Eye (tissue), 1 donor: ENCODE measurements around the gene GET4.
A peak's percentile ranks its signal among the peaks of the same experiment; 100 is the strongest.

Source experiments
- DNase-seq: peaks from one replicate; pipeline ENCODE4 v3.0.0-alpha.2; 2015

The GET4 gene

DNA sequence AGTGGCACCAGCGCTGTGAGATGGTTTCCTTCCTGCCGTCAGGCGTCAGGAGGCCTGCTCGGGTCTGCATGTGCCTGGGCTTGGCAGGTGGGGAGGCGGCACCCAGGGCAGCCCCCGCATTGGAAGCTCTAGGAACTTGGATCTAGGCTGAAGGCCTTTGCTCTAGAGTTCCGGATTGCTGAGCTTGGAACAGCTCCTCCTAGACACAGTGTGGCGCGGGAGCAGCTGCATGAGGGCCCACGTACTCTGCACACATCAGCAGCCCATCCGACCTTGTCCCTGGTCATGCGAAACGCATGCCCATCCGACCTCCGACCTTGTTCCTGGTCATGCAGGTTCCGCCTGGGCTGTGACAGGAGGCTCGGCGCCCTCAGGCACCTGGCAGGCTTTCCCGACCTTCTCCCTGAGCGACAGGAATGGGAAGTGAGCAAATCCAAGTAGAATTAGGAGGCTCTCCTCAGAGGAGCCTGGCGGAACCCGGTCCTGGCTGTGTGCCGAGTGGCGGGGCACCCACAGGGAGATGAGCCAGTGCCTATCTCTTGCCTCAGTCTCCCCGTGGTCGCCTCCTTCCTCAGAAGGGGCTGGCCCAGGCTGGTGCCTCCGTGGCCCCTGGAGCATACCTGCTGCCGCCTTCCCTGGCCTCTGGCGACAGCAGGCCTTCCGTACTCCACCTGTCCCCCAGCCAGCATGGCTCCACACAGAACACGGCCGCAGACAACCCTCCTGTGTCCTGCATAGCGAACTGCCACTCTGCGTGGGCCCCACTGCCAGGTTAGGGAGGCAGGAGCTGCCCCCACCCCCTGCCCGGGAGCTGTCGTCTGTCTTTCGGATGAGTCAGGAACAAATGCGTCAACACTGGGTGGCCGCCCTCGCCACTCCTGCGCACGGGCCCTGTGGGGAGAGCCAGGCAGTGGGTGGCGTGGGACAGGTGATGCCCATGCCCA, 12.0 kb downstream of the GET4 start:
- no peak for DNase-seq

DNA sequence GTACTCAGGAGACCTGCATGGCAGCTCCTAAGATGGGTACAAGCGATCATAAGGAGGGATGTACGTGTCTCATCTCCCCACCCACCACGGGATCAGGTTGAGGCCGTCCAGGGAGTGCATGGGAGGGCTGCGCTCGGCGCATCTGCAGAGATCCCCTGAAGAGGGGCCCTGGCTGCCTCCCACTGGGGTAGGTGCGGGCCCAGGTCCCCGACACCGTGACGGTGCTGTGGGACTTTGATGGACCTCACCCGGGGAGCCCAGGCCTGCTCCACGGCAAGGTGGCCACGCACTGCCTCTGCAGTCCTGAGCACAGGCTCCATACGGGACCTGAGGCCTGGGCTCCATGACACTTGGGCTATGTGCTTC, 12.7 kb downstream of the GET4 start:
- DNase-seq, result no peak

DNA sequence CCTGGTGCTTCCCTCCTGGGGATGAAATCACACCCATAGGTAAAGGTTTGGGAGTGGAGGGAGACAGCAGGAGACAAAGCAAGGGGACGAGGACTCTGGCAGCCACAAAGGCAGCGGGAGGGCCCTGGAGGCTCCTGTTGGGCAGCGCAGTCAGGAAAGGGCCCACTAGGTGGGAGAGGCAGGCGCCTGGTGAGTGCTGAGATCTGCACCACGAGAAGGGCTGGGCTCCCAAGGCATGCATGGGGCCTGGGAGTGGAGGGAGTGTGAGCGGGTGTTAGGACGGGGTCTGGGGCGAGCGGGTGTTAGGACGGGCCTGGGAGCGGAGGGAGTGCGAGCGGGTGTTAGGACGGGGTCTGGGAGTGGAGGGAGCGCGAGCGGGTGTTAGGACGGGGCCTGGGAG, 13.0 kb downstream of the GET4 start:
- no peak for DNase-seq

DNA sequence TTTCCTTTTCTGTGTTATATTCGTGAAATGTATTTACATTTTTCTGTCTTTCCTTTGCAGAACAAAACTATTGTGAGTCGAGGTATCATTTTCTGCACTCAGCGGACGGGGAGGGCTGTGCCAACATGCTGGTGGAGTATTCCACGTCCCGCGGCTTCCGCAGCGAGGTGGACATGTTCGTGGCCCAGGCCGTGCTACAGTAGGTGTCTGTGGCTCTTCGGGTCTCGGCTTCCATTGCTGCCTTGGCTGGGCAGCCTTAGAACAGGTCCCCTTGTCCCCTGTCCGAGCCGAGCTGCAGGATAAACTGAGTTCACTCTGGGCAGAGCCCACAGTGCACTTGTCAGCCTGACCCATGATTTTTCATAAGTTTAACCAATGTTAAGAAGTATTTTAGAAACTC, 14.5 kb downstream of the GET4 start:
- no peak for DNase-seq

DNA sequence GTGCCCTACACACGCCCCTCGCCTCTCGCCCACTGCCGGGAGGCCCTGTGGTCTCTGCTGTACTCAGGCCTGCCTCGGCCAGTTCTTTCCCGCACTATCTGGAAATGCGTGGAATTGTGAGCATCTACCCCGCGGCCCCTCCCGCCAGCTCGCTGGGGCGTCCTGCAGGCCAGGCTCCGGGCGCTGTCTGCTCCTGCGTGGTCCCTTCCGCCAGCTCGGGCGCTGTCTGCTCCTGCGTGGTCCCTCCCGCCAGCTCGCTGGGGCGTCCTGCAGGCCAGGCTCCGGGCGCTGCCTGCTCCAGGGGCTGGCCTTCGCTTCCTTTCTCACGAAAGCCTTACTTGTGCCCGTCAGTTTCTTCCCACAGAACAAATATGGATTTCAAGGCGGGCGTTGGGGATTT, 14.9 kb downstream of the GET4 start:
- no peak for DNase-seq

DNA sequence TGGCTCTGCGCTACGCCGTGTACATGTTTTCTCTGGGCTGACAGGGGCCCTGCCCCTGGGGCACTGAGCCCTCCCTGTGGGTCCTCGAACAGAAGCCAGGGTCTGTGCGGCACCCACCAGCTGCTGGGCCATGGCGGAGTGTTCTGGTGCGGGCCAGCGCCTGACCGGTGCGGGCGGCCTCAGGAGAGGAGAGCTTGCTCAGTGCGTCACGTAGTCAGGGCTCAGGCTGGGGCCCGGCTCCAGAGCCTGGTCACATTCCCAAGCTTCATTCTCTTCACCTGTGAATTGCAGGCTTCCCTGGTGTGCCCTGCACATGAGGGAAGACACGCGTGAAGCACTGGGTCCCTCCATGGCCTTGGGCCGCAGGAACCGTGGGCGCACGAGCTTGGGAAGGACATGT, 15.5 kb downstream of the GET4 start:
- DNase-seq, result no peak

DNA sequence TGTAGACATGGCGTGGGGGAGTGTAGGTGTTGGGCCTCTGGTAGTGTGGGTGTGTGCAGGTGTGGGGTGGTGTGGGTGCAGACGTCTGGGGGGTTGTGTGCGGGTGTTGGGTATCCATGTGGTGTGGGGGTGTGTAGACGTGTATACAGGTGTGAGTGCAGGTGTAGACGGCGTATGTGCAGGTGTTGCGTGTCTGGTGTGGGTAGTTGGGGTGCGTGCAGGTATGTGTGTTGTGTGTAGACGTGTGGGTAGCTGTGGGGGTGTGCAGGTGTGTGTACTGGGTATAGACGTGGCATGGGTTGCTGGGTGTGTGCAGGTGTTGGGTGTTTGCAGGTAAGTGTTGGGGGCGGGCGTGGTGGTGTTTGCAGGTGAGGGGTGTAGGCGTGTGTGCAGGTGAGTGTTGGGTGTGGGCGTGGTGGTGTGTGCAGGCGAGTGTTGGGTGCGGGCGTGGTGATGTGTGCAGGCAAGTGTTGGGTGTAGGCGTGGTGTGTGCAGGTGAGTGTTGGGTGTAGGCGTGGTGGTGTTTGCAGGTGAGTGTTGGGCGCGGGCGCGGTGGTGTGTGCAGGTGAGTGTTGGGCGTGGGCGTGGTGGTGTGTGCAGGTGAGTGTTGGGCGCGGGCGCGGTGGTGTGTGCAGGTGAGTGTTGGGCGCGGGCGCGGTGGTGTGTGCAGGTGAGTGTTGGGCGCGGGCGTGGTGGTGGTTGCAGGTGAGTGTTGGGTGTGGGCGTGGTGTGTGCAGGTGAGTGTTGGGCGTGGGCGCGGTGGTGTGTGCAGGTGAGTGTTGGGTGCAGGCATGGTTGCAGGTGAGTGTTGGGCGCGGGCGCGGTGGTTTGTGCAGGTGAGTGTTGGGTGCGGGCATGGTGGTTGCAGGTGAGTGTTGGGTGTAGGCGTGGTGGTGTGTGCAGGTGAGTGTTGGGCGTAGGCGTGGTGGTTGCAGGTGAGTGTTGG, 16.6 kb downstream of the GET4 start:
- no peak for DNase-seq

DNA sequence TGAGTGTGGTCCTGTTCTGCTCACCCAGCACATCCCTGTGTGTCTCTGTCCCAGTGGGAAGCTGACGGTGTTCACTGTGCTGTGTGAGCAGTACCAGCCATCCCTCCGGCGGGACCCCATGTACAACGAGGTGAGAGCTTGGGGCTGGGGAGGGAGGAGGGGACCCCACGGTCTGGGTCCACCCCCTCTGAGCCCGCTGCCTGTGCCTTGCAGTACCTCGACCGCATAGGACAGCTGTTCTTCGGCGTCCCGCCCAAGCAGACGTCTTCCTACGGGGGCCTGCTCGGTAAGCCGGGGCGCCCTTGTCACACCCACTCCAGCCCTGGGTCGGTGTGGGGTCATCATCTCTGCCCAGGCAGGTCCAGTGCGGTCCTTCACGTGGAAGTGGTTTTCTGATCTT, 17.3 kb downstream of the GET4 start:
- DNase-seq, result no peak

DNA sequence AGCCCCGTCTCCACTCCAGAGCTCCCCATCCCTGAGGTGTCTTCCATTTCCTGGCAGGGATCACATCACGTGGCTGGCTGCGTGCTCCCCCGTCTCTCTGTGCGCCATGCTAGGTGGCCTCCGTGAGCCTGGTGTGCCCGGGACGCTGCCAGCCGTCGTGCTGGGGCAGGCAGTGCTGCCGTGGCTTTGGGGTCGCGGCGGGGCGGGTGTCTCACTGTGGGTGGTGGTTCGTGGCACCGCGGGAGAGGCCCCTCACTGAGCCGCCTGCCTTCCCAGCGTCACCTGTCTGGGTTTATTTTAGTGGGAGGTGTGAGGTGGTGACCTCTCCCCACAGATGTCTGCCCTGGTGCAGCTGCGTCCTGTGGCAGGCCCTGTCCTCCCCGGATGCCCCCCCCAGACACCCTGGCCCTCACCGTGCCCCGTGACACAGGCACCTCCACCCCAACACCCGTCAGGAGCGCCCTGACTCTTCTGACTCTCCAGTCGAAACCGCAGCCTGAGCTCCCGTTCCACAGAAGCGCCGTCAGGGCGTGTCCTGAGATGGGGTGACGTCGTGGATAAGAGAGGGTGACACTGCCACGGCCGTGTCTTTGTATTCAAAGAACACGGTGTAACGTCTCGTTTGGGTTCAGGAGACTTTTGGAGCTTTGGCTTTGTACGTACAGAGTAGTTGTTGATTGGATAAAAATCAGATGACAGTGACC, 18.0 kb downstream of the GET4 start:
- no peak for DNase-seq

DNA sequence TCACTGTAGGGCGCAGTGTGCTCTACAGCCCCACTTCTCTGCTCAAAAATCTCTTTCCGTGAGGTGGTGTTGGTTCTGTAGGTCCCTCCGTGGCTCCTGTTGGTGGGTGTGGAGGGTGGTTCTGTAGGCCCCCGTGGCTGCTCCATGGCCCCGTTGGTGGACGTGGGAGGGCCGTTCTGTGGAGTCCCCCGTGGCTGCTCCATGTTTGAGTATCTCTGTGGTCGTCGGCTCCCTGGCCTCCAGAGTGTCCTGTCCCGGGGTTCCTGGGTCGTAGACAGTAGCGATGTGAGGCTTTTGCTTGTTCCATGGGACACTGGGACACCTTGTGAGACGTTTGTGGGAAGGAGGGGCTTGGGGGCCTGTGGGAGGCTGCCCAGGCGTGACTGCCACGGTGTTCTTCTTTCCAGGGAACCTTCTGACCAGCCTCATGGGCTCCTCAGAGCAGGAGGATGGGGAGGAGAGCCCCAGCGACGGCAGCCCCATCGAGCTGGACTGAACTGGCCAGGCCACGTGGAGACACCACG, 18.6 kb downstream of the GET4 start:
- DNase-seq, result no peak

DNA sequence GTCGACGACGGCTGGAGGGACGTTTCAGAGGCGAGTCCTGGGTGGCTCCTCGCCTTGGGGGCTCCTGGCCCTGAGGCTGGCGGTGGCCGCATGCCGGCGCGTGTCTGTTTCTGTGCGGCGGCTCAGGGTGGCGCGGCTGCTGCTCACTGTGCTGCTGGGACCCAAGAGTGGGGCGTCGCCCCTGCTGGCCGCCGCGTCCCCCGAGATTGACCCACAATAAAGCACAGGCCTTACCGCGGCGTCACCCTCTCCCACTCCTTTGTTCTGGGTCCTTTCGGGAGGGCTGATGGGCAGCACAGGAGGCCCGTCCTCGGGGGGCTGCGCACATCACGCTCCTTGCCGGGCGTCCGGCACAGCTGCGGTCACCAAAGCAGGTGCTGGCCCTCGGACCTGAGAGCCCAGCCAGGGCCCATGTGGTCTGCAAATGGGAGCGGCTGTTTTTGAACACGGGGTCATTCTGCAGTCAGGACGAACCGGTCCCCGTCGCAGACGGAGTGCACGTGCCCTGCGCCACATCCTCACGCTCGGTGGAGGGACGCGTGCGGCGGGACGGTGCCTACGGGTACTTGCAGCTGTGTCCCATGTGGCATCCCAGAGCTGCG, 19.2 kb downstream of the GET4 start:
- DNase-seq, result no peak

DNA sequence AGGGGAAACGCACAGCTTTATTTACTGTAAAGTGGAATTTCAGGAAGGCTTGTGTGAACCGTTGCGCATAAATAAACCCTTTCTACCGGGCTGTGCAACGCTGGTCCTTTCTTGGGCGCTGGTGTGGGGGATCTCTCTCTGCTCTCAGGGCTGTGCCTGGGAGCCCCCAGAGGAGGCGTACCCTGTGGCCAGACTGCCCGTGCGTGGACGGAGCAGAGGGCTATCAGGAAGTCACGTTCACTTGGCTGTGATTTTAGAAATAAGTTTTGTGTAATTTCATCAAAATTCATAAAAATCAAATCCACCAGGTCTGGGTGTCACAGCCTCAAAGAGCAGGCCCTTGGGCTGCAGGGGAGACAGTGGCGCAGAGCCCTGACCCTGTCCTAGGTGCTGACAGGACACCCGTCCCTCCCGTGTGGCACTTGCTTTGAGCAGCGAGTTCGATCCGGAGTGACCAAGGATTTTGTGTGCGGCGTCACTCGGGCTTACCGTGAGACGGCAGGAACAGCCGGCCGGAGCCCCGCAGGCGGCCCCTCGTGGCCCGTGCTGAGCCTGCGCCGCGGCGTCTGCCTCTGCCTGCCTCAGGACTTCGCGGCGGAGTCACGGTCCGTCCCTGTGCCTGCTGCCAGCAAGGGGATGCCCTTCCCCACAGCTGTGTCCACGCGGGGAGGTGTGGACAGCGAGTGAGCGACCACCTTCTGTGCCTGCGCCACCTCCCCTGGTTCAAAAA, 20.2 kb downstream of the GET4 start:
- no peak for DNase-seq

DNA sequence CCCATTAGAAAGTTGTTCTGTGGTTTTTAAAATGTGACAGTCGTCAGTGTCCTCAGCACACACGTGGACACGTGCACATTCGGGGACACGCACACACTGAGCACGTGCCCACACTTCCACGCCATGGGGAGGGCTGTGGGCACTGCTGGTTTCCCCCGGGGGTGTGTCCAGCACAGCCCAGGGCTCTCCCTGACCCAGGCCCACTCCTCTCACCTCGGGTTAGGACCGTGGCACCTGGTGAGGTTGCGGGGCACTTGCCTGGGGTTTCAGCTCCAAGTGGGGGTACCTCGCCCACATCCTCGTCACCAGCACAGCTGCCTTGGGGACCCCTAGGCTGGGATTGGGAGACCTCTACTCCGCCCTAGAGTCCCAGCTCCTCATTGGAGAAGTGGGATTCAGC, 20.7 kb downstream of the GET4 start:
- DNase-seq, result no peak

DNA sequence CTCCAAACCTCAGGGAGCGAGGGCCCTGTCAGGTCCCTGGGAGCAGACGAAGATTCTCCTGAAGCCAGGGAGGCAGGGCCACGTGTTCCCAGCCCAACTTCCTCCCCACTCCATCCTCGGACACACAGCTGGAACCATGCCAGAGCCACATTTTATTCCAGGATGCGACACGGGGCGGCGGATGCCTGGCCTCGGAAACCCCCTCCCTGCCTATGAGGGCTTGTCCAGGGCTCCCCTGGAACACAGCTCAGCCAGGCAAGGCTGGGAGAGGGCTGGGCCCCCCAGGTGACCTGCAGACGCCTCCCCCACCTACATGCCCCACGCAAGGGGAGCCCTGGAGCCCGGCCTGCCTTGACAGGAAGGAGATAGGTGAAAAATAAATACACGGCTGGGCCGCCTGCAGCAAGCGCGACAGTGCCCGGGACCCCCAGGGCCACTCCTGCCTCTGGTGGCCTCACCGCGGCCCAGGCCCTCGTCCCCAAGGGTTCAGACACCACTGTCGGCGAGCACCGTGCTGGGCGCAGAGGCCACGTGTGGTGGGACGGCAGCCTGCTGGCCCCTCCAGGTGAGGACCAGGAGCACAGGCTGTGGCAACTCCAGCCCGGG, 21.5 kb downstream of the GET4 start:
- peak; percentile 38 for DNase-seq

DNA sequence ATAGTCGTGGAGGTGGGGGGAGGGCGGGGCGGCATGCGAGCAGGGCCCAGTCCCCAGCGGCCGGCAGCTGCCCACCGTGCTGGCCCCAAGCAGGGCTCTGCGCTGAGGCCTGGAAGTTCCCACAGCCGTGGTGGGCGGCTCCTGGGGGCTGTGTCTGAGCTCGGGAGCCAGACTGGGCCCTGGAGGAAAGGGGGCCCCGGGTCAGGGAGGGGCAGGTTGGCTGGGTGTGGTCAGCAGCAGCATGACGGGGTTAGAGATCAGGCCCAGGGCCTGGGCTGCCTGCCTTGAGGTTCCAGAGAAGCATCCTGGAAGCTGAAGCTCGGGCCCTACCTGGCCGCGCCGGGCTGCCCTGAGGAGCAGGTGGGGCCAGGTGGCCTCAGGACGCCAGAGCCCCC, 22.1 kb downstream of the GET4 start:
- no peak for DNase-seq

DNA sequence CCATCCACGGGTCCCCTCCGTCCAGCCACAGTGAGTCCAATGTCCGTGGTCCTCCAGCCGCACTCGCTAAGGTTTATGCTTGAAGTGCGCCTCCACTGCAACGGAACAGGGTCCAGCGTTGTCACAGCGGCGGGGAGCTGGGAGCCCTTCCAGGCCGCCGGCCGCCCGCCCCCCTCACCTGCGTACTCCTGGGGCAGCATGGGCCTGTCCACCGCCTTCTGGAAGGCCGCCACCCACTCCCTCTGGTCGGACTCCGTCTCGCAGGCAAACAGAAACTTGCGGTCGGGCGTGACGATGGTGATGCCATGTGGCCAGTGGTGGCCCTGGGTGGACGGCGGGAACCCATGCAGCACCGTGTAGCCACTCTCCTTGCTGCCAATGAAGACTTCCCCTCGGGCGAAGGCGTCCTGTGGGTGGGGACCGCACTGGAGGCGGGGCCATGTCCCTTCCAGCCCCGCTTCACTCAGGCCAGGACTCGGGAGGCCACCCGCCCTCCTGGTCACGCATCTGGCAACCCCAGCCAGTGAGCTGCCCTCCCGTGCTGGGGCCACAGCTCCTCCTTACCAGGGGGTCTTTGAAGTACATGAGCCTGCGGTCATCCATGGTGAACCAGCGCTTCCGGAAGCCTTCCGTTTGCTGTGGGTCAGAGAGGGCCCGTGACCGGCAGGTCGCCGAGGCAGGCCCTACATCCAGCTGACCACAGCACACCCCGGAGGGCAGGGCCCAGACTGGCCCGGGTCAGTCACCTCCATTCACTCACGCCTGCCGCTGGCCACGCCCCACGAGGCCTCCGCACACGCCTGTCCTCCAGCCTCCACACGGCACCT, 22.7 kb downstream of the GET4 start:
- DNase-seq, result no peak

DNA sequence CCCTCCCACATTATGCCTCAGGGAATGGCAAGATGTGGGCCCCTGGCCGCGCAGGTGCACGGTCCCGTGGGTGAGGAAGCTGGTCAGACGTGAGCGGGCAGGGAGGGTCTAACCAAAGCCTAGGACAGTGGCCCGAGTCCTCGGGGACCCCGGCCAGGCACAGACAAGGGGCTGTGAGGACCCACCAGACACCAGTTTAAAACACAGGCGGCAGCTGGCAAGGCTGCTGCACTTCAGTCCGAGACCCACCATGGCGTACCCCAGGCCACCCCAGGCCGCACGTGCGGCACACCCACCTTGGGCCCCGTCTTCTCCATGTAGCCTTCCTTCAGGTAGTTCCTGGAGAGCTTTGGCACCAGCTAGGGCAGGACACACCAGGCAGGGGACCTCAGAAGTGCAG, 23.5 kb downstream of the GET4 start:
- DNase-seq, result no peak

DNA sequence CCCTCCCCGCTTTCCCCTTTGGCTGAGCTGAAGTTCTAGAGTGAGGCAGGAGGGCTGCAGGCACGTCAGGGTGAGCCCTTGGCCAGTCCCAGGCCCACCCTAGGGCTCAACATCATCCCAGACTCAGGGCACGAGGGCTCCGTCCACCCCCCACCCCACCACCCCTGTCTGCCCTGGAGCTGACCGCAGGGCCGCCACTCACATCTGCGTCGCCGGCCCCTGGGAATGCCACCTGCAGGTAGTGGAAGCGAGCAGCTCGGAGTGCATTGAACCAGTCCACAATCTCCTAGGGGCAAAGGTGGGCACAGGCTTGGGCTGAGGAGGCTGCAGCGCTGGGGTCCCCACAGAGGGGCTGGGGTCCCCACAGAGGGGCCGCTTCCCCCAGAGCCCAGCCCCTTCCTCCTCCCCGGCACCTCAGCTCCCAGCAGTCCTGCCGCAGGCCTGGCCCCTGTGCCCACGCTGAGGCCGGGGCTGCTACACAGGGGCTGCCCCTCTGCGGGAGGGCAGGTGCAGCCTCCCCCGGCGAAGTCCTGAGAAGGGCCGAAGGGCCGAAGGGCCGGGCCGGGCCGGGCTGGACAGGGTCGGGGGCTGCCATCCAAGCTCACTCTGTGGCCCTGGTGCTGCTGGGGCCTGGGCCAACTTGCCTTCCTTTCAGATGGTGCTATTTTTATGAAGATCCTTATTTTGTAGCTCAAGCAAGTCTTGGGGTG, 24.1 kb downstream of the GET4 start:
- DNase-seq, result no peak

DNA sequence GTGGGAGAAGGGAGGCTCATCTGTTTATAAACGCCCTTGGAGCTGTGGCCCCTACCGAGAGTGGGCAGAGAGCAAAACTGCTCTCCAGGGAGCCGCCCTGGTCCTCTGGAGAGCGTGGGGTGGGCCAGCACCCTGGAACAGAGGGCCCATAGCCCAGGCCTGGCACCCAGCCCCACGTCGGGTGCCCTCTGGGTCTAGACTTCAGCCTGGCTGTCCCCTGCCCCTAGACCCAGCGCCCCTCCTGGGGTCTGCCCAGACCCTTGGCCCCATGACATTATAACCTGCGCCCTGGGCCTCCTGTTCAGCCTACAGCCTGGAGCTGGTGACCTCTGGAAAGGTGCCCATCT, 24.7 kb downstream of the GET4 start:
- DNase-seq, result no peak
